ENCODE measurements around the gene LMNA. TPM values are rescaled to one million over a fixed set of nuclear protein-coding genes. Genes with fewer than 3 reads are reported as not detected.

LMNA gene
- total RNA-seq, 1 experiment from 2014 or later = 112 TPM

DNA sequence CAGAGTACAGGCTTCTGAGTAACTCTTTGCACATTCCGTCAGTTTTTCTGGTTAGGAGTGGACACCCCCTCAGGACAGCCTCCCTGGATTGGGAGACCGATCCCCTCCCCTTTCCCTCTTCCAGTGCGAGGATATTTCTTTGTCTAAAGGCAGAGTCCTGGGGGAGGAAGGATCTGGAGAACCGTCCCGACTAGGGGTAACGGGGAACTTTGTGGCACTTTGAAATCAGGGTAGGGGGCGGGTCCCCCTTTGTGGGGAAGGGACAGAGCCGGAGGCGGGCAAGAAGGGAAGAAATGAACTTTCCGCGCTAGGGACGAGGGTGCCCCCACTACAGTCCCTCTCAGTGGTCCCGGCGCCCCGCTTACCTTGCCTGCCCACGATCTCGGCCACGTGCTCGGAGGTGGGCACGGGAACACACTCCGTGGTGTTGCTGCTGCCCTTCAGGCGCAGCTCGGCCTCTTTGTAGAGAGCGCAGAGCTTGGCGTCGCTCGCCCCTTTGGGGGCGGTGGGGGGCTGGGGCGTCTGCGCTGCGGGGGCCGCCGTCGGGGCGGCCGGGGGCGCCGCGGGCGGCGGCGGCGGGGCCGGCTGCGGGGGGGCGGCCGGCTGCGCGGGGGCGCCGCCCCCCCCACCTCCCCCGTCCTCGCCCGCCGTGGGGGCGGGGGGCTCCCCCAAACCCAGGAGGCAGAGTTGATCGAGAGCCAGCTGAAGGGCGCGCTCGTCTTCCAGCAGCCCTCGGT lies 33.2 kb upstream of the LMNA start:
- H3K4me3 ChIP-seq (ENCODE audit: low read depth, low read length) = peak overlapping the region; percentile 83
- ChIA-PET POLR2A (no interaction called here), CTCF (no interaction called here)
- Mint-ChIP-seq H3K27ac (ENCODE audit: unreplicated experiment) (peak overlapping the region; percentile 33), H3K27me3 (ENCODE audit: insufficient read depth, unreplicated experiment) (no peaks in the 10 kb centered on the region), H3K9me3 (ENCODE audit: unreplicated experiment) (no peaks in the 10 kb centered on the region), H3K36me3 (ENCODE audit: insufficient read depth, unreplicated experiment) (peaks cover 6% of the 10 kb centered on the region), H3K4me1 (ENCODE audit: low read depth, unreplicated experiment) (peaks cover 21% of the 10 kb centered on the region), H3K4me3 (ENCODE audit: unreplicated experiment) (peak overlapping the region; percentile 88)
- no peaks in the 10 kb centered on the region for H3K9me3 ChIP-seq
- H3K36me3 ChIP-seq (ENCODE audit: control insufficient read depth, insufficient read depth, low read length) = no peaks in the 10 kb centered on the region; the same call in 1 of the 2 replicates
- H3K27me3 ChIP-seq (replicated peaks; ENCODE audit: control insufficient read depth, insufficient read depth, low read length) = no peaks in the 10 kb centered on the region
- BruUV-seq (replicated peaks) = no TSS peak
- H3K4me1 ChIP-seq = peaks cover 23% of the 10 kb centered on the region
- DNase-seq = no peak
- intact Hi-C loops (cut with micrococcal nuclease; ENCODE audit: unreplicated experiment) = no loop called here
- TF ChIP-seq, protein P1, sequence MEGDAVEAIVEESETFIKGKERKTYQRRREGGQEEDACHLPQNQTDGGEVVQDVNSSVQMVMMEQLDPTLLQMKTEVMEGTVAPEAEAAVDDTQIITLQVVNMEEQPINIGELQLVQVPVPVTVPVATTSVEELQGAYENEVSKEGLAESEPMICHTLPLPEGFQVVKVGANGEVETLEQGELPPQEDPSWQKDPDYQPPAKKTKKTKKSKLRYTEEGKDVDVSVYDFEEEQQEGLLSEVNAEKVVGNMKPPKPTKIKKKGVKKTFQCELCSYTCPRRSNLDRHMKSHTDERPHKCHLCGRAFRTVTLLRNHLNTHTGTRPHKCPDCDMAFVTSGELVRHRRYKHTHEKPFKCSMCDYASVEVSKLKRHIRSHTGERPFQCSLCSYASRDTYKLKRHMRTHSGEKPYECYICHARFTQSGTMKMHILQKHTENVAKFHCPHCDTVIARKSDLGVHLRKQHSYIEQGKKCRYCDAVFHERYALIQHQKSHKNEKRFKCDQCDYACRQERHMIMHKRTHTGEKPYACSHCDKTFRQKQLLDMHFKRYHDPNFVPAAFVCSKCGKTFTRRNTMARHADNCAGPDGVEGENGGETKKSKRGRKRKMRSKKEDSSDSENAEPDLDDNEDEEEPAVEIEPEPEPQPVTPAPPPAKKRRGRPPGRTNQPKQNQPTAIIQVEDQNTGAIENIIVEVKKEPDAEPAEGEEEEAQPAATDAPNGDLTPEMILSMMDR (IDR thresholded peaks at IDR 0.05; ENCODE audit: insufficient read depth in 1 of 2, low read depth in 1 of 2, low read length in 1 of 2, severe bottlenecking in 1 of 2, unreplicated experiment in 1 of 2) = no peak

DNA sequence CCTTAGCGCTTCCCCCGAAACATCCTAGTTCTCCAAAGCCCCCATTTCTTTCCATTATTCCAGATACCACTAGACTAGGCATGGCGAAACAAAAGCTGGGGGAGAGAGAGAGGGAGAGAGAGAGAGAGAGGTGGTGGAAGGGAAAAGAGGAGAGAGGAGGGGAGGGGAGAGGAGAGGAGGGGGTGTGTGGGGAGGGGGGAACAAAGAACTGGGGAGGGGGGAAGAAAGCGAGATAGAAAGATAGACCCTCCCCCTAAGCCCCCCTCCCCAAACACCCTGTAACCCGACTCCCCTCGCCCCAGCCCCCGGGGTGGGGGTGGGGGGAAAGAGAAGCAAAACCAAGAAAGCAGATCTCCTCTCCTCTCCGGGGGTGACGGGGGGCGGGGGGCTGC lies 32.6 kb upstream of the LMNA start:
- CTCF ChIA-PET = interaction anchor here (0.7 to 1.3 kb wide), 3 partner anchors 15 to 143 kb away, joined by 3 to 4 read pairs (median 3); partner anchors contain the start of gene ARHGEF2
- H3K4me3 ChIP-seq (ENCODE audit: low read depth, low read length) = peak overlapping the region; percentile 83
- H3K9me3 Mint-ChIP-seq (ENCODE audit: unreplicated experiment) = no peaks in the 10 kb centered on the region
- POLR2A ChIA-PET = interaction anchor here (2.2 kb wide), 1 partner anchor 21 kb away, joined by 5 read pairs; the partner anchor contains the start of gene RAB25
- intact Hi-C loops (cut with micrococcal nuclease; ENCODE audit: unreplicated experiment) = no loop called here
- H3K27me3 ChIP-seq (replicated peaks; ENCODE audit: control insufficient read depth, insufficient read depth, low read length) = no peaks in the 10 kb centered on the region
- no peaks in the 10 kb centered on the region for H3K9me3 ChIP-seq
- H3K4me3 Mint-ChIP-seq (ENCODE audit: unreplicated experiment) = peak overlapping the region; percentile 88
- no peak for DNase-seq
- H3K4me1 Mint-ChIP-seq (ENCODE audit: low read depth, unreplicated experiment) = peaks cover 26% of the 10 kb centered on the region
- no peaks in the 10 kb centered on the region; the same call in 1 of the 2 replicates for H3K36me3 ChIP-seq (ENCODE audit: control insufficient read depth, insufficient read depth, low read length)
- peak overlapping the region; percentile 71 for H3K27ac Mint-ChIP-seq (ENCODE audit: unreplicated experiment)
- H3K27me3 Mint-ChIP-seq (ENCODE audit: insufficient read depth, unreplicated experiment) = no peaks in the 10 kb centered on the region
- TF ChIP-seq, protein P1 (IDR thresholded peaks at IDR 0.05; ENCODE audit: insufficient read depth in 1 of 2, low read depth in 1 of 2, low read length in 1 of 2, severe bottlenecking in 1 of 2, unreplicated experiment in 1 of 2) = no peak
- H3K36me3 Mint-ChIP-seq (ENCODE audit: insufficient read depth, unreplicated experiment) = peaks cover 8% of the 10 kb centered on the region
- H3K4me1 ChIP-seq = peaks cover 29% of the 10 kb centered on the region
- BruUV-seq (replicated peaks) = no TSS peak

GRCh38 chr1:156082309-156083091 lies 32.0 kb upstream of the LMNA start, which contains the start of gene MEX3A:
Gene MEX3A, minus strand, starts transcription at chr1:156082465. Its CDS starts 467 bp downstream, at chr1:156081998.
- no peaks in the 10 kb centered on the region for H3K27me3 ChIP-seq (replicated peaks; ENCODE audit: control insufficient read depth, insufficient read depth, low read length)
- H3K36me3 Mint-ChIP-seq (ENCODE audit: insufficient read depth, unreplicated experiment) = peaks cover 8% of the 10 kb centered on the region
- peak within 1 kb of the TSS; percentile 88 for H3K4me3 Mint-ChIP-seq (ENCODE audit: unreplicated experiment)
- H3K36me3 ChIP-seq (ENCODE audit: control insufficient read depth, insufficient read depth, low read length) = no peaks in the 10 kb centered on the region; the same call in 1 of the 2 replicates
- intact Hi-C loops (cut with micrococcal nuclease; ENCODE audit: unreplicated experiment) = no loop called here
- no TSS peak for BruUV-seq (replicated peaks)
- ChIA-PET CTCF (interaction anchor here (0.6 to 1.3 kb wide), 5 partner anchors 14 to 143 kb away, joined by 3 to 4 read pairs (median 3); partner anchors contain the start of gene ARHGEF2), POLR2A (interaction anchor here (0.7 to 2.2 kb wide), 2 partner anchors 9 to 22 kb away, joined by 4 to 5 read pairs; partner anchors contain the start of gene RAB25)
- DNase-seq = peak; percentile 87 to 90
- H3K27ac Mint-ChIP-seq (ENCODE audit: unreplicated experiment) = peak within 1 kb of the TSS; percentile 71
- peak within 1 kb of the TSS; percentile 83 for H3K4me3 ChIP-seq (ENCODE audit: low read depth, low read length)
- no peaks in the 10 kb centered on the region for H3K9me3 ChIP-seq
- peaks cover 31% of the 10 kb centered on the region for H3K4me1 Mint-ChIP-seq (ENCODE audit: low read depth, unreplicated experiment)
- TF ChIP-seq, protein P1 (IDR thresholded peaks at IDR 0.05; ENCODE audit: insufficient read depth in 1 of 2, low read depth in 1 of 2, low read length in 1 of 2, severe bottlenecking in 1 of 2, unreplicated experiment in 1 of 2) = no peak
- no peaks in the 10 kb centered on the region for H3K27me3 Mint-ChIP-seq (ENCODE audit: insufficient read depth, unreplicated experiment)
- H3K9me3 Mint-ChIP-seq (ENCODE audit: unreplicated experiment) = no peaks in the 10 kb centered on the region
- peaks cover 33% of the 10 kb centered on the region for H3K4me1 ChIP-seq
